ENCODE results near the gene MGAT3. TPM values are rescaled to one million over a fixed set of nuclear protein-coding genes. Genes with fewer than 3 reads are reported as not detected.

Gene MGAT3
- total and polyA plus RNA-seq, 2 of the 13 experiments (the other 11 are each of a cell fraction or from before 2014, with no cell fraction given) = 0.11 to 0.15 TPM

DNA sequence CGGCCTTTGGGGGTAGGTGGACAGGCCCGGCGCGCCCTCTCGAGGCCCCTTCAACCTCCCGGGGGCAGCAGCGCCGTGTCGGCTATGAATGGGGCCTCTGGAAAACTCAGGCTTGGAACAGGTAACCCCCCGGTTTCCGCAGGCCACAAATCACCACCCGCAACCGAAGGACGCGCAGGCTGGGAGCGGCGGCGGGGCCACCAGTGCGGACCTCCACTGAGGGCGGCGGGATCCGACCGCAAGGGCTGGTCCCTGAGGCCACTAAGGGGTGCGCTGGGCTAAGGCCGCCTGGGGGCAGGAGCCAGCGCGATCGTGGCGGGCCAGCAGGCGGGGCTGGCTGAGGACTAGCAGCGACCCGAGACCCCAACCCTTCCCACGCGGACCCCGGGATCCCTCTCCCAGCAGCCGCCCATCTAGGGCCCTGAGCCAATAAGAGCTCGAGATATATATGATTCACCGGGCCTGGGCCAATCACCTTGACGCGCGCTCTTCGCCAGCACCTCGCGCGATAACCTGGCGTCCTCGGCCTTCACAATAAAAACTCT lies 62.9 kb downstream of the MGAT3 start (continued):
- TF ChIP-seq ZNF24 (IDR thresholded peaks at IDR 0.05) (no peak), ZBTB3 (CRISPR knock-in tag; IDR thresholded peaks at IDR 0.05; ENCODE audit: borderline replicate concordance, low read depth) (0 out of 2 replicates have a peak, but pooled peaks have one; percentile 7), BORCS8-MEF2B (CRISPR knock-in tag; IDR thresholded peaks at IDR 0.05) (peak; percentile 52; the same call in 1 of the 2 replicates), CHD2 (IDR thresholded peaks at IDR 0.05; ENCODE audit: low read depth, low read length) (peak; percentile 95), ZNF232 (CRISPR knock-in tag; IDR thresholded peaks at IDR 0.05; ENCODE audit: borderline replicate concordance) (no peak), ZFP1 (CRISPR knock-in tag; IDR thresholded peaks at IDR 0.05) (no peak), NFYC (CRISPR knock-in tag; IDR thresholded peaks at IDR 0.05) (peak; percentile 90), TAF1 (CRISPR knock-in tag; IDR thresholded peaks at IDR 0.05) (no peak; the same call in 1 of the 2 replicates), ZNF382 (CRISPR knock-in tag; IDR thresholded peaks at IDR 0.05; ENCODE audit: borderline replicate concordance) (no peak), MAZ (IDR thresholded peaks at IDR 0.05; ENCODE audit: borderline replicate concordance, low read depth, low read length) (0 out of 2 replicates have a peak, but pooled peaks have one; percentile 2), MAZ (CRISPR knock-in tag; IDR thresholded peaks at IDR 0.05; ENCODE audit: low read depth) (no peak; the same call in none of the 2 replicates), AGO2 (optimal IDR thresholded peaks at IDR 0.05; ENCODE audit: low read depth, low read length) (peak; percentile 96), CHCHD3 (CRISPR knock-in tag; IDR thresholded peaks at IDR 0.05) (0 out of 2 replicates have a peak, but pooled peaks have one; percentile 58), ZNF572 (CRISPR knock-in tag; IDR thresholded peaks at IDR 0.05) (0 out of 2 replicates have a peak, but pooled peaks have one; percentile 39), SALL2 (CRISPR knock-in tag; IDR thresholded peaks at IDR 0.05) (no peak), ZNF333 (CRISPR knock-in tag; IDR thresholded peaks at IDR 0.05; ENCODE audit: borderline replicate concordance) (peak; percentile 85; the same call in 1 of the 2 replicates), ZFP36 (IDR thresholded peaks at IDR 0.05; ENCODE audit: borderline replicate concordance, low read depth, low read length, partially characterized antibody) (no peak)
- TF ChIP-seq, protein P1, sequence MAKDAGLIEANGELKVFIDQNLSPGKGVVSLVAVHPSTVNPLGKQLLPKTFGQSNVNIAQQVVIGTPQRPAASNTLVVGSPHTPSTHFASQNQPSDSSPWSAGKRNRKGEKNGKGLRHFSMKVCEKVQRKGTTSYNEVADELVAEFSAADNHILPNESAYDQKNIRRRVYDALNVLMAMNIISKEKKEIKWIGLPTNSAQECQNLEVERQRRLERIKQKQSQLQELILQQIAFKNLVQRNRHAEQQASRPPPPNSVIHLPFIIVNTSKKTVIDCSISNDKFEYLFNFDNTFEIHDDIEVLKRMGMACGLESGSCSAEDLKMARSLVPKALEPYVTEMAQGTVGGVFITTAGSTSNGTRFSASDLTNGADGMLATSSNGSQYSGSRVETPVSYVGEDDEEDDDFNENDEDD (CRISPR knock-in tag; IDR thresholded peaks at IDR 0.05; ENCODE audit: borderline replicate concordance) = peak; percentile 7; the same call in 1 of the 2 replicates
- TF ChIP-seq, protein P2, sequence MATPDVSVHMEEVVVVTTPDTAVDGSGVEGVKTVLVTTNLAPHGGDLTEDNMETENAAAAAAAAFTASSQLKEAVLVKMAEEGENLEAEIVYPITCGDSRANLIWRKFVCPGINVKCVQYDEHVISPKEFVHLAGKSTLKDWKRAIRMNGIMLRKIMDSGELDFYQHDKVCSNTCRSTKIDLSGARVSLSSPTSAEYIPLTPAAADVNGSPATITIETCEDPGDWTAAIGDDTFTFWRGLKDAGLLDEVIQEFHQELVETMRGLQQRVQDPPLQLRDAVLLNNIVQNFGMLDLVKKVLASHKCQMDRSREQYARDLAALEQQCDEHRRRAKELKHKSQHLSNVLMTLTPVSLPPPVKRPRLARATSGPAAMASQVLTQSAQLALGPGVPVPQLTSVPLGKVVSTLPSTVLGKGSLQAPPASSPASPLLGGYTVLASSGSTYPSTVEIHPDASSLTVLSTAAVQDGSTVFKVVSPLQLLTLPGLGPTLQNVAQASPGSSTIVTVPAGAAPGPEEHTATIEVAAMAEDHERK (CRISPR knock-in tag; IDR thresholded peaks at IDR 0.05; ENCODE audit: low read depth) = no peak; the same call in 1 of the 2 replicates
- TF ChIP-seq, protein P3, sequence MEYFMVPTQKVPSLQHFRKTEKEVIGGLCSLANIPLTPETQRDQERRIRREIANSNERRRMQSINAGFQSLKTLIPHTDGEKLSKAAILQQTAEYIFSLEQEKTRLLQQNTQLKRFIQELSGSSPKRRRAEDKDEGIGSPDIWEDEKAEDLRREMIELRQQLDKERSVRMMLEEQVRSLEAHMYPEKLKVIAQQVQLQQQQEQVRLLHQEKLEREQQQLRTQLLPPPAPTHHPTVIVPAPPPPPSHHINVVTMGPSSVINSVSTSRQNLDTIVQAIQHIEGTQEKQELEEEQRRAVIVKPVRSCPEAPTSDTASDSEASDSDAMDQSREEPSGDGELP (IDR thresholded peaks at IDR 0.05; ENCODE audit: borderline replicate concordance, low read depth) = no peak
- TF ChIP-seq, protein P4, sequence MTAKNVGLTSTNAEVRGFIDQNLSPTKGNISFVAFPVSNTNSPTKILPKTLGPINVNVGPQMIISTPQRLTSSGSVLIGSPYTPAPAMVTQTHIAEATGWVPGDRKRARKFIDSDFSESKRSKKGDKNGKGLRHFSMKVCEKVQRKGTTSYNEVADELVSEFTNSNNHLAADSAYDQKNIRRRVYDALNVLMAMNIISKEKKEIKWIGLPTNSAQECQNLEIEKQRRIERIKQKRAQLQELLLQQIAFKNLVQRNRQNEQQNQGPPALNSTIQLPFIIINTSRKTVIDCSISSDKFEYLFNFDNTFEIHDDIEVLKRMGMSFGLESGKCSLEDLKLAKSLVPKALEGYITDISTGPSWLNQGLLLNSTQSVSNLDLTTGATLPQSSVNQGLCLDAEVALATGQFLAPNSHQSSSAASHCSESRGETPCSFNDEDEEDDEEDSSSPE (CRISPR knock-in tag; IDR thresholded peaks at IDR 0.05) = peak; percentile 82
- TF ChIP-seq, protein P5, sequence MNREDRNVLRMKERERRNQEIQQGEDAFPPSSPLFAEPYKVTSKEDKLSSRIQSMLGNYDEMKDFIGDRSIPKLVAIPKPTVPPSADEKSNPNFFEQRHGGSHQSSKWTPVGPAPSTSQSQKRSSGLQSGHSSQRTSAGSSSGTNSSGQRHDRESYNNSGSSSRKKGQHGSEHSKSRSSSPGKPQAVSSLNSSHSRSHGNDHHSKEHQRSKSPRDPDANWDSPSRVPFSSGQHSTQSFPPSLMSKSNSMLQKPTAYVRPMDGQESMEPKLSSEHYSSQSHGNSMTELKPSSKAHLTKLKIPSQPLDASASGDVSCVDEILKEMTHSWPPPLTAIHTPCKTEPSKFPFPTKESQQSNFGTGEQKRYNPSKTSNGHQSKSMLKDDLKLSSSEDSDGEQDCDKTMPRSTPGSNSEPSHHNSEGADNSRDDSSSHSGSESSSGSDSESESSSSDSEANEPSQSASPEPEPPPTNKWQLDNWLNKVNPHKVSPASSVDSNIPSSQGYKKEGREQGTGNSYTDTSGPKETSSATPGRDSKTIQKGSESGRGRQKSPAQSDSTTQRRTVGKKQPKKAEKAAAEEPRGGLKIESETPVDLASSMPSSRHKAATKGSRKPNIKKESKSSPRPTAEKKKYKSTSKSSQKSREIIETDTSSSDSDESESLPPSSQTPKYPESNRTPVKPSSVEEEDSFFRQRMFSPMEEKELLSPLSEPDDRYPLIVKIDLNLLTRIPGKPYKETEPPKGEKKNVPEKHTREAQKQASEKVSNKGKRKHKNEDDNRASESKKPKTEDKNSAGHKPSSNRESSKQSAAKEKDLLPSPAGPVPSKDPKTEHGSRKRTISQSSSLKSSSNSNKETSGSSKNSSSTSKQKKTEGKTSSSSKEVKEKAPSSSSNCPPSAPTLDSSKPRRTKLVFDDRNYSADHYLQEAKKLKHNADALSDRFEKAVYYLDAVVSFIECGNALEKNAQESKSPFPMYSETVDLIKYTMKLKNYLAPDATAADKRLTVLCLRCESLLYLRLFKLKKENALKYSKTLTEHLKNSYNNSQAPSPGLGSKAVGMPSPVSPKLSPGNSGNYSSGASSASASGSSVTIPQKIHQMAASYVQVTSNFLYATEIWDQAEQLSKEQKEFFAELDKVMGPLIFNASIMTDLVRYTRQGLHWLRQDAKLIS (CRISPR knock-in tag; IDR thresholded peaks at IDR 0.05) = no peak
